A549 (cell line): ENCODE measurements around the gene MPRIP. TPM values are rescaled to one million over a fixed set of nuclear protein-coding genes. Genes with fewer than 3 reads are reported as not detected.

Experiments
- ATAC-seq, 2 experiments: fragments of 200-7000 bp in 1 of 2; fragments of >200 bp in 1 of 2; cut with Nextera tagmentation in 1 of 2; cut with Tn5 transposase in 1 of 2; 3 replicates each; pipeline versions ENCODE4 v1.8.0 to v1.9.1; 2018 to 2020; ENCODE audit warnings: mild to moderate bottlenecking in 1 of 2, moderate library complexity in 1 of 2
- CTCF ChIA-PET: fragments of 300-600 bp; sonication (Branson Sonifier 250); formaldehyde crosslinking; extraction: SDS; loops from one replicate; lab custom pipeline; 2021; ENCODE audit warnings: antibody characterized with exemption, inconsistent platforms; lab: Yijun Ruan, JAX
- POLR2A ChIA-PET: fragments of 350-600 bp; formaldehyde crosslinking; extraction: SDS; loops from one replicate; lab custom pipeline; 2021; ENCODE audit warnings: antibody characterized with exemption, inconsistent platforms; lab: Yijun Ruan, JAX
- DNase-seq, 2 experiments: peaks; one replicate each; pipeline versions ENCODE4 v3.0.0 to v3.0.0-alpha.2; 2011 to 2016; ENCODE audit warnings: low read depth in 1 of 2, low spot score in 1 of 2
- FAIRE-seq: peaks from 2 replicates; lab custom pipeline; 2011; peaks lifted over from hg19 to GRCh38; lab: Jason Lieb, UNC
- H3K27ac ChIP-seq, 2 experiments: fragments of >200 bp; sonication (Bioruptor Twin); formaldehyde crosslinking; 3 replicates each; pipeline ENCODE4 v1.5.1; 2016 to 2017
- H3K4me1 ChIP-seq: fragments of >200 bp; sonication (Bioruptor Twin); formaldehyde crosslinking; 3 replicates; pipeline ENCODE4 v1.6.1; 2016
- H3K4me2 ChIP-seq: fragments of >200 bp; sonication (Bioruptor Twin); formaldehyde crosslinking; 3 replicates; pipeline ENCODE4 v1.6.1; 2016
- H3K4me3 ChIP-seq: fragments of >200 bp; sonication (Bioruptor Twin); formaldehyde crosslinking; 3 replicates; pipeline ENCODE4 v1.5.1; 2016
- H3K9me3 ChIP-seq: fragments of >200 bp; sonication (Bioruptor Twin); formaldehyde crosslinking; 3 replicates; pipeline ENCODE4 v1.6.1; 2016
- CBX8 ChIP-seq: fragments of 200-600 bp; sonication (generic); IDR thresholded peaks from 2 replicates; pipeline ENCODE4 v1.6.1; 2016
- CHD2 ChIP-seq: fragments of 150-350 bp; IDR thresholded peaks from 2 replicates; pipeline ENCODE4 v1.6.1; 2014; ENCODE audit warnings: low read length; ENCODE audit not compliant: partially characterized antibody
- CHD4 ChIP-seq: fragments of 200-600 bp; sonication (generic); IDR thresholded peaks from 2 replicates; pipeline ENCODE4 v1.6.1; 2016; ENCODE audit warnings: antibody characterized with exemption, mild to moderate bottlenecking, borderline replicate concordance
- EHMT2 ChIP-seq: fragments of 200-600 bp; sonication (generic); IDR thresholded peaks from 2 replicates; pipeline ENCODE4 v1.6.1; 2016; ENCODE audit warnings: antibody characterized with exemption, low read depth, mild to moderate bottlenecking, moderate library complexity
- ELK1 ChIP-seq: fragments of 150-350 bp; IDR thresholded peaks from 2 replicates; pipeline ENCODE4 v1.6.1; 2014; ENCODE audit warnings: low read depth, mild to moderate bottlenecking, low read length
- FOSL2 ChIP-seq, 2 experiments: fragments of 450-650 bp in 1 of 2; fragments of >200 bp in 1 of 2; sonication (Bioruptor Twin) in 1 of 2; formaldehyde crosslinking; IDR thresholded peaks; 2 replicates each; pipeline versions ENCODE4 v1.5.0 to v1.6.1; 2016 to 2020; ENCODE audit warnings: mild to moderate bottlenecking in 1 of 2, moderate library complexity in 1 of 2
- HES2 ChIP-seq: fragments of >200 bp; sonication (Bioruptor Twin); formaldehyde crosslinking; IDR thresholded peaks from 2 replicates; pipeline ENCODE4 v1.6.1; 2016
- HOXB5 ChIP-seq: fragments of 250-450 bp; sonication (Bioruptor Pico); IDR thresholded peaks from 2 replicates; pipeline ENCODE4 v1.5.0; 2020; ENCODE audit warnings: mild to moderate bottlenecking, moderate library complexity
- JUN ChIP-seq, 2 experiments: fragments of >200 bp; sonication (Bioruptor Twin); formaldehyde crosslinking; IDR thresholded peaks; 2 replicates in 1 of 2; 3 replicates in 1 of 2; pipeline ENCODE4 v1.6.1; 2016 to 2017
- KDM1A ChIP-seq: fragments of 200-600 bp; sonication (generic); IDR thresholded peaks from 2 replicates; pipeline ENCODE4 v1.6.1; 2016; ENCODE audit warnings: low read depth, mild to moderate bottlenecking
- KDM5A ChIP-seq: fragments of 200-600 bp; sonication (generic); IDR thresholded peaks from 2 replicates; pipeline ENCODE4 v1.6.1; 2016; ENCODE audit warnings: antibody characterized with exemption, mild to moderate bottlenecking
- PBX3 ChIP-seq: IDR thresholded peaks from 2 replicates; pipeline ENCODE4 v1.6.1; 2012
- POLR2AphosphoS2 ChIP-seq: conservative IDR thresholded peaks from 2 replicates; pipeline ENCODE4 v1.6.1; 2012; ENCODE audit warnings: low read length, improper control_type of control experiment, inconsistent platforms
- RAD21 ChIP-seq, 2 experiments: fragments of >200 bp in 1 of 2; sonication (Bioruptor Twin) in 1 of 2; formaldehyde crosslinking in 1 of 2; IDR thresholded peaks in 1 of 2; conservative IDR thresholded peaks in 1 of 2; 2 replicates in 1 of 2; 3 replicates in 1 of 2; pipeline ENCODE4 v1.6.1; 2012 to 2018; ENCODE audit warnings: inconsistent platforms in 1 of 2
- RARB ChIP-seq: fragments of 250-450 bp; sonication (Bioruptor Pico); IDR thresholded peaks from 2 replicates; pipeline ENCODE4 v1.8.0; 2021; ENCODE audit warnings: mild to moderate bottlenecking, moderate library complexity
- RCOR1 ChIP-seq: fragments of 150-350 bp; IDR thresholded peaks from 2 replicates; pipeline ENCODE4 v1.6.1; 2014; ENCODE audit warnings: antibody characterized with exemption, low read length, low read depth
- REST ChIP-seq: fragments of 200-600 bp; sonication (generic); IDR thresholded peaks from 2 replicates; pipeline ENCODE4 v1.6.1; 2016; ENCODE audit warnings: antibody characterized with exemption, mild to moderate bottlenecking, moderate library complexity
- SREBF2 ChIP-seq: fragments of 450-650 bp; IDR thresholded peaks from 2 replicates; pipeline ENCODE4 v1.6.1; 2014; ENCODE audit warnings: mild to moderate bottlenecking, moderate library complexity
- TFCP2L1 ChIP-seq: fragments of 250-450 bp; sonication (Bioruptor Pico); IDR thresholded peaks from 2 replicates; pipeline ENCODE4 v1.5.0; 2021; ENCODE audit warnings: mild to moderate bottlenecking
- ZC3H11A ChIP-seq: fragments of 450-650 bp; IDR thresholded peaks from 2 replicates; pipeline ENCODE4 v1.6.1; 2014; ENCODE audit warnings: antibody characterized with exemption, mild to moderate bottlenecking
- ZSCAN20 ChIP-seq: fragments of 250-450 bp; sonication (Bioruptor Pico); IDR thresholded peaks from 2 replicates; pipeline ENCODE4 v1.8.0; 2022; ENCODE audit warnings: mild to moderate bottlenecking, moderate library complexity
- WGBS: methylation state at CpG from one replicate; pipeline ENCODE4 v1.1.6; 2017; ENCODE audit errors: missing lambda C conversion rate; 5-methylcytosine and 5-hydroxymethylcytosine counted together
- polyA plus RNA-seq, 4 experiments: library from polyadenylated mRNA; depleted of rRNA in 3 of 4; stranded (reverse); fragments of >200 nt; fragmentation: RNase III in 1 of 4; extraction: RNeasy Plus Mini Kit Qiagen cat#74134 plus additional on column Dnase treatment in 1 of 4; gene quantifications; 2 replicates in 3 of 4; 3 replicates in 1 of 4; pipeline ENCODE4 v1.2.3, GENCODE V29; 2011 to 2017

Gene MPRIP
- polyA plus RNA-seq, 2 of the 4 experiments (the other 2 are of a cell fraction): 147 to 228 TPM

GRCh38 chr17:17172001-17172939, 130.0 kb downstream of the MPRIP start:
- ChIA-PET CTCF (interaction anchor here (0.9 to 2.3 kb wide), 7 partner anchors 11 to 35 kb away, joined by 3 to 7 read pairs (median 4); no protein-coding TSS in a partner anchor), POLR2A (no interaction called here)
- ATAC-seq (no peak), FAIRE-seq (no peak), DNase-seq (no peak)
- no peak for TF ChIP-seq POLR2AphosphoS2
- no peak for TF ChIP-seq CHD4
- TF ChIP-seq KDM5A: no peak
- no peak for TF ChIP-seq KDM1A
- TF ChIP-seq EHMT2: no peak
- no peak for TF ChIP-seq JUN (IDR thresholded peaks at IDR 0.05)
- no peak for TF ChIP-seq CHD2
- no peak for TF ChIP-seq HES2
- no peak for TF ChIP-seq SREBF2
- no peak overlapping the region for H3K4me2 ChIP-seq
- no peak overlapping the region for H3K27ac ChIP-seq
- H3K4me3 ChIP-seq: no peak overlapping the region
- WGBS: 82% methylated on average over 26 of the region's 26 CpGs
- H3K4me1 ChIP-seq: no peaks in the 10 kb centered on the region
- no peaks in the 10 kb centered on the region for H3K9me3 ChIP-seq

DNA sequence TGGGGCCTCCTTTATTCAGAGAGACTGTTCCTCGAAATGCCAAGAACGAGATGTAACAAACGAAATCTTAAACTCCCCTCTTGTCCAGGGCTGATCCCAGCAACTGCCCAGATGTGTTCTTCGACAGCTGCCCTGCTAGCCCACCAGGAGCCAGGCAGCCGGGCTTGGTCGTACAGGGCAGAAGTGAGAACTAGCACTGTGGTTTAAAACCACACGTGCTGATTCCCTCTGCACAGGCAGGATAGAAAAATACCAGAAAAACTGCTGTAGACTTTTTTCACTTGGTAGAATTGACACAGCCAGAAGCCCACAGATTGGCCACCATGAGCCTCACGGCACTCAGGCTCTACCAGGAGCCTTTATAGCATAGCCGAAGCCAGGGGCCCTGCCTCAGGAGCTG, 130.7 kb downstream of the MPRIP start:
- ChIA-PET POLR2A (no interaction called here), CTCF (interaction anchor here (0.9 to 1.5 kb wide), 4 partner anchors 10 to 31 kb away, joined by 3 to 5 read pairs (median 4); no protein-coding TSS in a partner anchor)
- DNase-seq: no peak
- no peaks in the 10 kb centered on the region for H3K4me1 ChIP-seq
- no peak overlapping the region for H3K4me3 ChIP-seq
- ATAC-seq: no peak
- FAIRE-seq: no peak
- WGBS: 95% methylated on average over 9 of the region's 9 CpGs
- H3K4me2 ChIP-seq: no peak overlapping the region
- TF ChIP-seq ZSCAN20 (CRISPR knock-in tag) (no peak), ZC3H11A (no peak), HOXB5 (CRISPR knock-in tag) (no peak), JUN (IDR thresholded peaks at IDR 0.05) (no peak), TFCP2L1 (CRISPR knock-in tag) (no peak), RCOR1 (no peak), RARB (CRISPR knock-in tag) (no peak)
- H3K27ac ChIP-seq: no peak overlapping the region
- H3K9me3 ChIP-seq: no peaks in the 10 kb centered on the region

- Histone ChIP-seq H3K4me3 (no peak overlapping the region), H3K4me2 (no peak overlapping the region), H3K4me1 (no peaks in the 10 kb centered on the region), H3K27ac (no peak overlapping the region), H3K9me3 (no peaks in the 10 kb centered on the region)
- ChIA-PET POLR2A (no interaction called here), CTCF (interaction anchor here (0.6 to 4.8 kb wide), 4 partner anchors 9 to 169 kb away, joined by 3 to 19 read pairs (median 4); no protein-coding TSS in a partner anchor)
- DNase-seq: no peak
- no peak for ATAC-seq
- 92% methylated on average over 14 of the region's 14 CpGs for WGBS
- no peak for TF ChIP-seq CHD4
- TF ChIP-seq PBX3: no peak
- no peak for TF ChIP-seq HOXB5 (CRISPR knock-in tag)
- no peak for FAIRE-seq
Measured at GRCh38 chr17:17173921-17174320, 131.7 kb downstream of the MPRIP start.

GRCh38 chr17:17175340-17175739, 133.1 kb downstream of the MPRIP start:
- H3K4me3 ChIP-seq: no peak overlapping the region
- H3K4me2 ChIP-seq: no peak overlapping the region
- FAIRE-seq (no peak), ATAC-seq (no peak), DNase-seq (no peak)
- H3K4me1 ChIP-seq: no peaks in the 10 kb centered on the region
- no peaks in the 10 kb centered on the region for H3K9me3 ChIP-seq
- POLR2A ChIA-PET: no interaction called here
- CTCF ChIA-PET: interaction anchor here (0.9 to 4.9 kb wide), 4 partner anchors 8 to 440 kb away, joined by 3 to 23 read pairs (median 12); no protein-coding TSS in a partner anchor
- H3K27ac ChIP-seq: no peak overlapping the region
- WGBS: 94% methylated on average over 8 of the region's 8 CpGs
- TF ChIP-seq RAD21 (conservative IDR thresholded peaks at IDR 0.05 in 1 of 2, IDR thresholded peaks at IDR 0.05 in 1 of 2) (no peak), CBX8 (no peak), ELK1 (no peak), PBX3 (no peak), REST (no peak), FOSL2 (IDR thresholded peaks at IDR 0.05) (no peak), FOSL2 (CRISPR knock-in tag; IDR thresholded peaks at IDR 0.05) (no peak)
